Fibroblast of pulmonary artery (primary cell): ENCODE measurements around the gene PDLIM5.
"Not testable (repeated sequence)": the region's sequence is repeated elsewhere in the genome, so short reads cannot be mapped to it uniquely, and the experiment has no call there.

ENCODE experiments used
- DNase-seq: peaks from one replicate; pipeline ENCODE4 v3.0.0-alpha.2; 2010; ENCODE audit warnings: low read depth
- H3K4me3 ChIP-seq: replicated peaks from 2 replicates; pipeline ENCODE4 v1.5.1; 2011; ENCODE audit warnings: low read depth, mild to moderate bottlenecking, control low read depth, low read length, moderate library complexity
- TF ChIP-seq, protein P1 (sequence below): IDR thresholded peaks from 2 replicates; pipeline ENCODE4 v1.5.1; 2011; ENCODE audit warnings: mild to moderate bottlenecking, control low read depth, low read length, inconsistent platforms; ENCODE audit errors: missing control alignments

Gene PDLIM5

GRCh38 chr4:94660614-94661013, 208.9 kb downstream of the PDLIM5 start:
- H3K4me3 ChIP-seq: no peak overlapping the region
- TF ChIP-seq, protein P1, sequence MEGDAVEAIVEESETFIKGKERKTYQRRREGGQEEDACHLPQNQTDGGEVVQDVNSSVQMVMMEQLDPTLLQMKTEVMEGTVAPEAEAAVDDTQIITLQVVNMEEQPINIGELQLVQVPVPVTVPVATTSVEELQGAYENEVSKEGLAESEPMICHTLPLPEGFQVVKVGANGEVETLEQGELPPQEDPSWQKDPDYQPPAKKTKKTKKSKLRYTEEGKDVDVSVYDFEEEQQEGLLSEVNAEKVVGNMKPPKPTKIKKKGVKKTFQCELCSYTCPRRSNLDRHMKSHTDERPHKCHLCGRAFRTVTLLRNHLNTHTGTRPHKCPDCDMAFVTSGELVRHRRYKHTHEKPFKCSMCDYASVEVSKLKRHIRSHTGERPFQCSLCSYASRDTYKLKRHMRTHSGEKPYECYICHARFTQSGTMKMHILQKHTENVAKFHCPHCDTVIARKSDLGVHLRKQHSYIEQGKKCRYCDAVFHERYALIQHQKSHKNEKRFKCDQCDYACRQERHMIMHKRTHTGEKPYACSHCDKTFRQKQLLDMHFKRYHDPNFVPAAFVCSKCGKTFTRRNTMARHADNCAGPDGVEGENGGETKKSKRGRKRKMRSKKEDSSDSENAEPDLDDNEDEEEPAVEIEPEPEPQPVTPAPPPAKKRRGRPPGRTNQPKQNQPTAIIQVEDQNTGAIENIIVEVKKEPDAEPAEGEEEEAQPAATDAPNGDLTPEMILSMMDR: no peak

GRCh38 chr4:94665021-94665420, 213.3 kb downstream of the PDLIM5 start:
- H3K4me3 ChIP-seq, DNase-seq: not testable (repeated sequence)

More at GRCh38 chr4:94660614-94661013, 208.9 kb downstream of the PDLIM5 start:
- DNase-seq: no peak

- no peak for DNase-seq
- H3K4me3 ChIP-seq: no peak overlapping the region
- TF ChIP-seq, protein P1: no peak
Measured at GRCh38 chr4:94665500-94666404, 214.0 kb downstream of the PDLIM5 start.

DNA sequence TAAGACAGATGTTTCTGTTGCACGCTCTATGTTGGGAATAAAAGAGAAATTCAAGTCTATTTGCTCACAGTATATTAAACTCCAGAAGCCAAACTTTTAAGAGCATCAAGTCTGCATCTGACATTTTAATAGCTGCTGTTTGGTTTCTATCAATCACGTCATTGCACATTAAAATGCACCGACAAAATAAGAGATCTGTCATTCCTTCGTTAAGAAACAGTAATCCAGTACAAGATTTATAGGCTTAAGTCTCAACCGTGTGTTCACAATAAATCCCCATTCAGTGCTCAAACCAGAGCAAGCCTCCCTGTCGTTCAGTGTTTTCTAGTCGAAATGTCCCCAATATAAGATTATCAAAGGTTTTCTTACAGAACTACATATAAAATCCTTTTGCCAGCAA, 217.0 kb downstream of the PDLIM5 start:
- no peak overlapping the region for H3K4me3 ChIP-seq
- no peak for DNase-seq
- TF ChIP-seq, protein P1: no peak

DNA sequence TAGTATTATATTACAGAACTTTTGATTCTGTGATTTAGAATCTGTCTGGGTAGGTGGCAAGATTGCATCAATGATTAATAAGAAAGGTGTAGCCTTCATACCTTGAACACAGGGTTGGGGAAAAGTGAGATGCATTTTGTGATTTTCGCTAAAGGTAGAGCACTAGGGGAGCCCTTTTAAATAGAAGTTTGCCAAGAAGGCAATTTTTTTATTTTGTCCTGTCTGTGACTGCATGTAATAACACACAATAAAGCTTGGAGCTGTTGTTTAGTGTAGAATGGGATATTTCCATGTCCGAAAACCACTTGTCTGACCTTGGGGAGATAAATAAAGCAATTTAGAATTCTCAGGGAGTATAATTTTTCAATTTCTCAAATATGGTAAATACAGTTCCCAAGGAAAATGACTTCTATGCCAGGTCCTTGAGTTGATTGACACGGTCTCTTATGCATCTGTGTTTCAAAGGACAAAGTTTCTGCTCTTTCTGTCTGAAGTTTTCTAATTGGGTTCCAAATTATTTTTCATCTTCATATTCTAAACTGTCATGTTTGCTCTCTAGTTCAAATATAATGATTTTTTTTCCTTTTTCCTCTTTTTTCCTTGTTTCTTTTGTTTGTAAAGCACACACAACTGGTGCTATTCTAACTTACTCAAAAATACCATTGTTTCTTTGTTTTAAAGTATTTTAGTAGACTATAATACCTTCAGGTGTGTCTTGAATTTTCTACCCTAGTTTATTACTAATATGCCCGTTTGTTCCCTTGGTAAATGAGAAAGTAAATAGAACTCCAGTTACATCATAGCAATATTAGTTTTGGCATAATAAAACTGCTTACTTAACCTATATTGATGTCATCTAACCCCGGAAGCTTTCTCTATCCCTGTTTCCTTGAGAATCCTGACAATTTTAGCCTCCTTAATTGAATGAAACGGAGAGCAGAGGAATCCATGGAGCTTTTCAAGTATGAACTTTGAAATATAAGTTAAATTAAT, 218.2 kb downstream of the PDLIM5 start:
- no peak overlapping the region for H3K4me3 ChIP-seq
- TF ChIP-seq, protein P1: no peak
- DNase-seq: no peak

- no peak for DNase-seq
- no peak overlapping the region for H3K4me3 ChIP-seq
- TF ChIP-seq, protein P1: no peak
Measured at GRCh38 chr4:94671113-94671512, 219.4 kb downstream of the PDLIM5 start.

DNA sequence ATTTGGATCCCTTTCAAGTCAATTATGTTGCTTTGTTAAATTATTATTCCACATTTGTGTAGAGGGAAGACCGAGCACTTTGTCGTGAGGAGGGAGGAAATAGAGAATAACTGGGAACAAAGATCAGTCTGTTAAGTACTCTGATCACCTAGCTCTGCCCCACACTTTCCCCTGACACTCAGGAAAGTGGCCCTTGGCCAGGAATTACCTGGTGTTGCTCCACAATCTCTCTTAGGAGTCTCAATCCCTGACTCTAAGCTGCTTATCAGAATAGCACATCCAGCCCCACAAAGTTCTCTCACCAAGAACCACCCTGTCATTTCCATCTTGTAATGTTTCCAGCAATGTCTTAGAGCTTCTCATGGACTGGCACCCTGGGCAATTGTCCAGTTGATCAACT, 222.2 kb downstream of the PDLIM5 start:
- TF ChIP-seq, protein P1: no peak
- no peak for DNase-seq

More for the DNA sequence above, 222.2 kb downstream of the PDLIM5 start:
- H3K4me3 ChIP-seq: no peak overlapping the region
